ENCODE measurements around the gene CBLL2.

- TF ChIP-seq CTCF (IDR thresholded peaks at IDR 0.05) = no peak
- no peak for TF ChIP-seq ZFX (IDR thresholded peaks at IDR 0.05; ENCODE audit: borderline replicate concordance)
These were observed 1.1 kb downstream of the CBLL2 start for GRCh38 chrX:22273714-22274317.

Measured in 22Rv1 (cell line).